Dermis microvascular lymphatic vessel endothelial cell (primary cell): ENCODE results near the gene LETM1. TPM values are rescaled to one million over a fixed set of nuclear protein-coding genes. Genes with fewer than 3 reads are reported as not detected.
A peak's percentile ranks its signal among the peaks of the same experiment; 100 is the strongest.

Source experiments
- DNase-seq, 2 donors: peaks; one replicate each; pipeline versions ENCODE4 v3.0.0 to v3.0.0-alpha.2; 2010; ENCODE audit warnings: low read depth in 2 of 2
- total RNA-seq: library from RNA; depleted of rRNA; stranded (reverse); fragments of >200 nt; gene quantifications from 2 replicates; pipeline ENCODE4 v1.2.1, GENCODE V29; 2014

LETM1 gene
- total RNA-seq, 1 donor from 2014 or later = 68.3 TPM

DNA sequence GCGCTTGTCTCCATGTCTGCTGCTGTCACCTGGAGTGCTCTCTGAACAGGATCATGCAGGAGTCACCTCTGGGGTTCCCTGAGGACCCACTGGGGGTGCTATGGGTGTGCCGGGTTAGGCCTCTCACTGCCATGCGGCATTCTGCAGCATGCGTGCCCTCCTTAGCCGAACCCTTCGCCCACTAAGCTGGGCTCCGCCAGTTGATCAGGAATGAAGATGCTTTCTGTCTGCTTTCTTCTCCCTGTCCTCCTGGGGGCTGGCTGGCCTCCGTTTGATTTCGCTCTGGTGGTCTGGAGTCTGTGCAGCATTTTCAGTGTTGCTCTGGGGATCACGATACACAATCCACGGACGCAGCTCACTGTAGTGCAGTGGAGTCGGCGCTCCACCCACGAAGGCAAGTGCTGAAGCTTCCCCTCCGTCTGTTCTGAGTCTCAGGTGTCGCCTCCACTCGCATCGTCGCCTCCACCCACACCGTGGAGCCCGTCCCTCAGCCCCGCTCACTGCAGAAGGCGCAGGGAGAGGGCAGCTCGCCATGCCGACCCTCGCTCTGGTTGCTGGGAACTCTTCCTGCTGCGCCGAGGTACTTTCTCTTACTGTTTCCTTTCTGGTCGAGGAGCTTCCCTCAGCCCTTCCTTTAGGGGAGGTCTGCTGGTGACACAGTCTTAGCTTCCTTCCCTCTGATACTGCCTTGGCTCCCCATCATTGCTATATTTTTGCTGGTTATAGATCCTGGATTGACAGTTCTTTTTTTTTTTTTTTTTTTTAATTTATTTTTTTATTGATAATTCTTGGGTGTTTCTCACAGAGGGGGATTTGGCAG, 29.2 kb downstream of the LETM1 start:
- no peak for DNase-seq

DNA sequence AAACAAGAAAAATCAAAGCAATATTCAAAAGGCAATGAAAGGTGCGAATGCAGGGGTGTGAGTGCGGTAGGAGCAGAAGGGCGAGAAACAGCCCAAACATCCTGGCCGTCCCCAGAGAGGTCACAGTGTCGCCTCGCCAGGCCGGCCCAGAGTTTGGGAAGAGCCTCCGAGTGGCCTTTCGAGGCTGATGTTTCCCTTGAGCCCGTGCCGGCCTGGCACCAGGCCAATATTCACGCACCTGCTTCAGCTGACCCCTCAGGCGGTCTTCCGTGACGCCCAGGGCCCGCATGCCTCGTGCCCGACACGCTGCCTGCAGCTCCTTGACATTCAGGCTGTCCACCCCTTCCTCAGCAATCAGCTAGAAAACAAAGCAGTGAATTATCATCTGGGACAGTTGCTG, 30.6 kb downstream of the LETM1 start:
- no peak for DNase-seq

DNA sequence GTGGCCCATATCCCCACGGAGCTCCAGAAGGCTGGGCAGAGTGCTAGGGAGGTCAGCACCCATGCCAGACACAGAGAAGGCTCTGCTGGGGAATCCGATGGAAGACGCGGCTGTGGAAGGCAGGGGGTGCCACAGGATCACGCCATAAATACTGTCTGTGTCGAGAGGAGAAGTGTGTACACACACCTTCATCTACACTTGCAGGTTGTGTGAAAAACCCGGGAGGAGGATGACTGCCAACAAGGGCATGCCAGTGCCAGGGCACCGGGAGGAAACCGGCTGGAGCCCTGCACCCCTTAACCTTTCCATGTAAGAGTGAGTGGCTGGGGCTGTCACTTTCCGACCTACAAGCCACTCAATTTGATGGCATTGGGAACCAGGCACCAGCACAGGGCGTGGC, 31.2 kb downstream of the LETM1 start:
- DNase-seq = no peak

DNA sequence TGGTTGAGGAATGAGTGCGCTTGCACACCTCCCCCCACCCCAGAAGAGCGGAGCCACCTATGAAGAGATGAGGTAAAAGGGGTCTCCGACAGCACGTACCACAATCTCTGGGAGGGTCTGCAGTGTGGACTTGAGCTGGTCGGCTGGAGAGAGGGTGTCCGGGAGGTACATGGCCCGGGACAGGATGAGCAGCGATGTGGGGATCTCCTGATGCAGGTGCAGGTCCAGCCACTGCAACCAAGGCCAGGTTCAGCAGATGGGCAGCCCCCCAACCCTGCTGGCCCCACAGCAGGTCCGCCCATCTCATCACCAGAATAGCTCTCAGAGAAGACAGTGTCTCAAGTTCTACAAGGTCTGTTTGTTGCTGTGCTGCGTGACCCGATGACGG, 32.4 kb downstream of the LETM1 start:
- DNase-seq = no peak

DNA sequence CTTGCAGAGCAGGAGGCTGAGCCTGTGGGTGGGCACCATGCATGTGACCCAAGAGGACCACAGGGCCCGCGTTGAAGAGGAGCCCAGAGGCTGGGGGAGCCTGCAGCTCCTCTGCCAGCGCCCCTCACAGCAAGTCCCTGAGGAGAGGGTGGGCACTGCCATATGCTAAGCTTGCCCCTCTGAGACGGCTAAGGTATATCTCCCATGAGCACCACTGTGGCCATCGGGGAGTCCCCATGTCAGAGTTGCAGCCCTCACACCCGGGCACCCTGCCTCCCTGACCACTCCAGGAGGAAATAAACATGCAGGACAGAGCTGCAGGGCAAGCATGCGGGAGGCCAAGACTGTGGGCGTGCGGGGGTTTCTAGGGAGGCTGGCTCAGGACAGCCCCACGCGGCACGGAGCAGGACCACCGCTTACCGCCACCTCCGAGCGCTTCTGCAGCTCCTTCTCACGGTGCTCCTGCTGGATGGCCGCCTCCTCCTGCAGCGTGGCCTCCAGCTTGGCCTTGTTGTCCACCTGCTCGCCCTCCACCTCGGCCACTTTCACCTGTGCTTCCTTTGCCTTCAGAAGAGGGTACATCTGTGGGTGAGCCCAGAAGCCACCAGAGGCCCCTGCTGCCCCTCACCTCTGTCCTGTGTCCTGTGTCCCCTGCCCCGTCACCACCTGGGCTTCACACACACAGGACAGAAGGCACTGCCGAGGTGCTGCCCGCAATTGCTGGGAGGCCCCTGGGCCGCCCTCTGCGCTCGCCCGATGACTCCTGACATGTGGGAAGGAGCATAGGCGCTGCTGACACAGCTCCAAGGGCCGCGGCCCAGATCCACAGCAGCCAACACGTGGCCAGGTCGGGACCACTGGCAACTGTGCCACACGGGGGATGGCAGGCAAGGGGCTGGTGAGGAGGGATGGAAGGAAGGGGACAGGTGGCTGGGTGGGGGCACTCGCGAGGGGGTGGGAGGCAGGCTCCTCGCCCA, 33.1 kb downstream of the LETM1 start:
- DNase-seq = no peak

DNA sequence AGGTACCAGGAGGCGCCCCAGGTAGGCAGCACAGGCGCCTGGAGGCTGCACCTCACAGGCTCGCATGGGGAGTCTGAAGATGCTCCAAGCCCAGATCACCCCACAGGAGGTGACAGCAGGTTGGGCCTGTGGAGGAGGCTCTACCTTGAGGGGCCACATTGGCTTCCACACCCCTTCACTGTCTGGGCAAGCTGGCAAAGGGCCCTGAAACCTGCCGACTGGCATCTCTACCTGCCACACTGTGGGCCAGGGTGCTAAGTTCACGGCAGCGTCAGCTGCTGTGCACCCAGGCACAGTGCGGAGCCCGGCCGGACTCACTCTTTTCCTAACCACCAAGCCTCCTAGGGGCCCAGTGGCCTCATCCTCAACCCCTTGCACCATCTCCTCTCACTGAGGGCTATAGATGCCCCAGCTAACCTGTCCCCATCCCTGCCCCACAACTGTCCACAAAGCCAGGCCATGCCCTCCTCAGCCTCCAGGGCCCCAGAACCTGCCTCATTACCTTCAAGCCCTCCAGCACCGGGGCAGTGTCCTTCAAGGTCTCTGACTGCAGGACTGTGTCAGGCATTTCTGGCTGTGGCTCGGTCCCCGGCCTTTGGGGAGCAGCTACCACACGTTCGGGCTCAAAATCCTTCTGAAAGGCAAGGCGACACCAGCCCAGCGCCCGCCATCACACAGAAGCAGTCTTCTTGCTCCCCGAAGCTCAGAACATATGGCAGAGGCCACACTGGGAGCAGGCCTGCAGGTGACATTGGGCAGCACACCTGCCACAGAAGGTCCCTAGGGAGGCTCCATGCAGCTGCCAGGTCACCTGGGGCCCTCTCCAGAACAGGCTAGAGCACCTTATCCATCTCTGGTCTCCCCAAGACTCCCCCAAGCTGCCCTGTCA, 34.0 kb downstream of the LETM1 start:
- no peak for DNase-seq

DNA sequence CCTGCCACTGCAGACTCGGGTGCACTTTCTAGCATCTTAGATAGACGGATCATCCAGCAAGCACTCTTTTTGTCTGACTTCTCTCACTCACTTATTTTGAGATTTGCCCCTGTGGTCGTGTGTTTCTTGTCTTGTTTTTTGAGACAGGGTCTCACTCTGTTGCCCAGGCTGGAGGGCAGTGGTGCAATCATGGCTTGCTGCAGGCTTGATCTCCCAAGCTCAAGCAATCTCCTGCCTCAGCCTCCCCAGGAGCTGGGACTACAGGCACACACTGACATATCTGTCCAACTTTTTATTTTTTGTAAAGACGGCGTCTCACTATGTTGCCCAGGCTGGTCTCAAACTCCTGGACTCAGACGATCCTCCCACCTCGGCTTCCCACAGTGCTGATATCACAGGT, 36.1 kb downstream of the LETM1 start:
- no peak for DNase-seq

DNA sequence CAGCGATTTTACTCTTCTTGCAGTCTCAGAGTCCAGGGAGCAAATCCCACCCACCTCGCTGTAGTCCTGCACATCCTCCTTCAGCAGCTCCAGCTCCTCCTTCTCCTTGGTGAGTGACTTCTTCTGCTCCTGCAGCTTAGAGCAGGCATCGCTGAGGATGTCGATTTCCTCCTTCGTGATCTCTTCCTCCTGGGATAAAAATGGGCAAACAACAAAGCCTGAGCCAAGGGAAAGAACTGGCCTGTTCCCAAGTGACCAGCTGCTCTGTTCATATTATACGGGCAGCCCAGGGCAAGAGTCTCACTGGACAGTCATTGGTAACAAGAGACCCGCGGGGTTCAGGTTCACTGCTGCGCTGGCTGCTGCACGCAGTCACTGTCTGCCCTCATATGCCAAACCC, 36.7 kb downstream of the LETM1 start:
- no peak for DNase-seq

DNA sequence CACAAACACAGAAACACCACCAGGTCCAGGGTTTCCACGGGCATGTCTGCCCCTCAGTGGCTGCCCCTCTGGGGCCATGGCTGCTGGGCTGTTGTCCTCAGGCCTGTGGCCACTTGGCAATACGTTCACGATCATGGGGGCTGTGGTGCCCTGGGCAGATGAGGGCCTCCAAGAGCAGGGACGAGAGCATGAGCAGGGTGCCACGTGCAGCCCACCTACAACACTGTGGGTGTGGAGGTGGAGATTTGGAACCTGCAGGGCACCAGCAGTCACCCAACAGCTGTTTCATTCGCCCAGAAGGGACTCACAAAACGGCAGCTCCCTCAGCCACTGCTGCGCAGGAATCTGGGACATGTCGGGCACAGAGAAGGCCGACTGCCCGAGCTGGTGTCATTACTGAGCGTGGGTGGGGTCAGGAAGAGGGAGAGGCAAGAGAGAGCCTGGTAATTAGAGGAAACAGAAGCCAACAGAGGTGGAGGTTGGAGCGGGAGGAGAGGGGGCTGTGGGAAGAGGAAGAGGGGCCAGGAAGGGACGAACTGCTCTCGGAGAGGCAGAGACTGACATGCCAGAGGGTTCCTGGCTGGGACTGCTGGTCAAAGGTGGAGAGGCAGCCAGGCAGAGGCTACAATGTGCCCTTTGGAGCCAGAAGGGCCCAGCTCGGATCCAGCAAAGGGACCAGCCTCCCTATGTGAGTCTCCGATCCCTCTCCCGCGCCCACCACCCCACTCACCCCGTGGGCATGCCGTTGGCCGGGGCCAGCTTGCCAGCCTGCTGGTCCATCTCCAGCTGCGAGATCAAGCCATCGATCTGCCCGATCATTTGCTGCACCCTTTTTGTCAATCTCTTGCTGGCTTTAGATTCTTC, 39.7 kb downstream of the LETM1 start:
- DNase-seq = no peak

DNA sequence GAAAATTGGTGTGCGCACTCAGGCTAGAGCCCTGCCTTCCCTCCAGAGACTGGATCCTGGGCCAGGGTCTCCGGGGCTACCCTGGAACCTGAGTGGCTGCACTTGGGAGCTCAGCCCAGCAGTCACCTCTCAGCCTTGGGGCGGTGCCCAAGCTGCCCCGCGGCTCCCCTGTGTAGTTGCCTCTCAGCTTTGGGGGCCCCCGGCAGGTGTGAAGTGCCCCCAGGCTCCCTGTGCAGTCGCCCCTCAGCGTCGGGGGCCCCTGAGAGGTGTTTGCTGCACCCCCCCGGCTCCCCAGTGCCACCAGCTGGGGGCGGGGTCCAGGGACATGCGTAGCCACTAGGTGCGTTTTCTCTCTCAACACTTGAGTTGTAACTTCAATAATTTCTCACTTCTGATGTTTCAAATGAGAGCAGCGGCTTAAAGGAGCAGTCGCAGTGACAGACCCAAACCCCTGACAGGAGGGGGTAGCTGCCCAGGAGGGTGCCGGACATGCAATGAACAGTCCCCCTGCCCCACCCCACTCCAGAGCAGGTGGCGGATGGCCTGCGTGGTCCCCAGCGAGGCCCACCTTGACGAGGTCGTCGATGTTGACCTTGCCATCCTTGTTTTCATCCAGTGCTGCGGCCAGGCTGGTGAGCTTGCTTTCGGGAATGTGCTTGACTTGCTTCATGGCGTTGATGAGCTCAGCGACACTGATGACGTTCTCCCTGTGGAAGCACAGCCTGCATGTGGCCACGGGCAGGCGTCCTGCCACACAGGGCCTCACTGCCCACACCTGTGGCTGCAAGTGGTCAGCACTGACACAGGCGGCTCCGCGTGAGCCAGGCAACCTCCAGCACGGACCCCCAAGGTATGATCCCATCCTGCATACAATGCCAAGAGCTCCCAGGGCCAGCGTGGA, 40.6 kb downstream of the LETM1 start:
- DNase-seq = no peak

DNA sequence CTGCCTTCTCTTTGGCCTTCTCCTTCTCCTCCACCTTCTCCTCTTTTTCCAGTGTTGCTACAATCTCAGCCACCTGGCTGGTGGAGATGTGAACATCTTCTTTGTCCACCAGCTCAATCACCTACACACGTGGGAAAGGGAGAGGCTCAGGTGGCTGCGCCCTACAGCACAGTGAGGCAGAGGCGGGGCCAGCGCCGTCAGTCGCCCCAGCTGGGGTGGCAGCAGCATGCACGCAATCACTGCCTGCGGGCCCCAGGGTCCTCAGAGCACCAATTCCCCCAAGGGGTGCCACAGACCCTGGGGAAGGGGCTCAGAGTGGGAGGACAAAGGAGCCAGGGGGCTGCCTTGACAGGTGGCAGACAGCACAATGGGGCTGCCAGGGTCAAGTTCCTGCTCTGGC, 41.5 kb downstream of the LETM1 start:
- DNase-seq = no peak

DNA sequence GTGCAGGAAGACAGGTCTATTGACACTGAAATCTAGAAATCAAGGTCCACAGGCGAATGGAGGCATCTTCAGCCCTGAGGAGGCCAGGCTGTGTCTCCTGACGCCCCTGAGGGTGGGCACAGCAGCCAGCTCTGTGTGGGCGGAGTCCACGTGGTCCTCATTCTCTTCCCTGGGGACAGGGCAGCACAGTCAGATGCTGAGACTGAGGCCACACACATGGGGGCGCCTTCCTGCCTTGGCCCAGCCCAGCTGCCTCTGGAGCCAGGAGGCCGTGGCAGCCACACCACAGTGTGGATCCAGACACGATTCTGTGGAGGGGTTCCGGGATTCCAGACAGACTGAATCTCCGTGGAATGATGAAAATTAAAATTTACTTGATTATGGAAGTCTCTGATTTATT, 42.0 kb downstream of the LETM1 start:
- DNase-seq = peak in 1 of 2 donors; percentile 21

DNA sequence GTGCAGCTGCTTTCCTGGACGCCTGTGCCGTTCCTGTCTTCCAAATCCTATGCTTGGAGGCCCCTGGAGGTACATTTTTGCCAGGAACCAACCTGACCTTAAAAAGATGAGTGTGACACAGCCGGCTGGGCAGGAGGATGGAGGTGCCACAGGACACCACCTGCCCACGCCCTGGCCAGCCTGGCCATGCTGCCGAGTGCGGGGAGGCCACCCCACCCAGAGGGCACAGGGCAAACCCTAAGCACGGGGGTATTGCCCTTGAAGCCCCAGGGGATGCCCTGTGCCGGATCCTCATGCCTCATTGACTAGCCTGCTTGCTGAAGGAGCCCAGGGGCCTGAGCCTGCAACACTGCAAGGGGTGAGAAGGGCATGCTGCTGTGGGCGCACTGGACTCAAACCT, 42.7 kb downstream of the LETM1 start:
- no peak for DNase-seq

DNA sequence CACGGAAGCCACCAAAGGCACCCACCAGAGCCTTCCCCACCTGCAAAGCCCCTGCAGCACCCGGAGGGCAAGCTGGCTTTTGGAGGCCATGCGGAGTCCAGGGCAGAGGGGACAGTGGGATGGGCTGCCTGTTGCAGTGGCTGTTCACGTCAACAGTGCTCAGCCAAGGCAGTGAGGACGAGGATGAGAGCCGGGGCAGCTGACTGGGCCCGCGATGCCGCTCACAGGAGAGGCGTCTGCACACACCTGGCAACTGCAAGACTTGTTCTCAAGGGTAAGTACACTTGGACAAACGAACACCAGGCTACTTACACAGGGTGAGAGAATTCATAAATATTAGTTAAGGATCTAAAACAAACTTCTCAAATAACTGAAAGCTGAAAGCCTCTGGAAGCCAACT, 43.2 kb downstream of the LETM1 start:
- DNase-seq = no peak

DNA sequence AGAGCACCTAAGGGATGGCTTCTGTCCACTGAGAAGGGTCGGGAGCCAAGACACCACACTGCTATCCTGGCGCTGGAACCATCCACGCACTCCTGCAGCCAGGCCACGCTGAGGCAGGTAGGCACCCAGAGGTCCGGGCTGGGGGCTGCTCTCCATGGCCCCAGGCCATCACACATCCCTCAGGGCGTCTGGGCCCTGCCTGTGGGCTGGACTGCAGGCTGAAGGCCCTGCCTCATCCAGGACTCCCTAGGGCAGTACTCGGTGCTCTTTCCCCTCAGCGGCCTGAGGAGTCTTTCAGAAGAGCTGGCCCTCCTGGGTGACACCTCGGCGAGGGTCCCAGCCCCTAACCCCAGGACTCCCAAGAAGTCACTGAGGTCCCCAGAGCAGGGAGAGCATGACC, 45.2 kb downstream of the LETM1 start:
- DNase-seq = no peak

DNA sequence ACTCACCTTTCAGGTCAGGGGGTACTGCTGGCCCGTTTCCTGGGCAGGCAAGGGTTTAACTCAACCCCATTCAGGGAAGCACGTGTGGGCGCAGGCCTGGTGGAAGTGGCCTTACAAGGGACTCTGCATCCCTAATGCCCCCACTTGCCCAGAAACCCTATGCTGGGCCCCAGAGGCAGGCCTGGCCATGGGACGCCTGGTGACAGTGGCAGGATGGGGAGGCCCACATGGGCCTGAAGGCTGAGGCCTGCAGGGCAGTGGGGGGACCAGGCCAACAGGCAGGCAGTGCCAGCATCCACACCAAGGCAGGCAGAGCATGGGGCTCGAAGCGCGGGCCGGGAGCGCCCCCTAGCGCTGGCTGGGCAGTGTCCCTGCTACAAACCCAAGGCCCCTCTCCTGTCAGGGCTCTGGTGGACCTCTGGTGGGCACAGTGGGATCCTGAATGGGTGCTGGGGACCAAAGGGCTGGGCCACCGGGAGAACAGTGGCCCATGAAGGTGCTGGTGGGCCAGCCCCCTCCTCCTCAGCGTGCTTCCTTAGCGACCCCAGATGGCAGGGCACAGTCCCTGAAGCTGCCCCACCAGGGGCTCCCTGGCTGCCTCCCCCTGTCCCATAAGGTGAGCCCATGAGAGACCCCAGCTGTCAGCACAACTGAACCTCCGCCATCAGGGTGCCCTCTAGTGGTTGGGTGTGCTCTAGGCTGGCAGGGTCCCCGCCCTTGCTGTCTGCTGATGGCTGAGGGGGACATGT, 46.0 kb downstream of the LETM1 start:
- DNase-seq = peak; percentile 27 to 70

DNA sequence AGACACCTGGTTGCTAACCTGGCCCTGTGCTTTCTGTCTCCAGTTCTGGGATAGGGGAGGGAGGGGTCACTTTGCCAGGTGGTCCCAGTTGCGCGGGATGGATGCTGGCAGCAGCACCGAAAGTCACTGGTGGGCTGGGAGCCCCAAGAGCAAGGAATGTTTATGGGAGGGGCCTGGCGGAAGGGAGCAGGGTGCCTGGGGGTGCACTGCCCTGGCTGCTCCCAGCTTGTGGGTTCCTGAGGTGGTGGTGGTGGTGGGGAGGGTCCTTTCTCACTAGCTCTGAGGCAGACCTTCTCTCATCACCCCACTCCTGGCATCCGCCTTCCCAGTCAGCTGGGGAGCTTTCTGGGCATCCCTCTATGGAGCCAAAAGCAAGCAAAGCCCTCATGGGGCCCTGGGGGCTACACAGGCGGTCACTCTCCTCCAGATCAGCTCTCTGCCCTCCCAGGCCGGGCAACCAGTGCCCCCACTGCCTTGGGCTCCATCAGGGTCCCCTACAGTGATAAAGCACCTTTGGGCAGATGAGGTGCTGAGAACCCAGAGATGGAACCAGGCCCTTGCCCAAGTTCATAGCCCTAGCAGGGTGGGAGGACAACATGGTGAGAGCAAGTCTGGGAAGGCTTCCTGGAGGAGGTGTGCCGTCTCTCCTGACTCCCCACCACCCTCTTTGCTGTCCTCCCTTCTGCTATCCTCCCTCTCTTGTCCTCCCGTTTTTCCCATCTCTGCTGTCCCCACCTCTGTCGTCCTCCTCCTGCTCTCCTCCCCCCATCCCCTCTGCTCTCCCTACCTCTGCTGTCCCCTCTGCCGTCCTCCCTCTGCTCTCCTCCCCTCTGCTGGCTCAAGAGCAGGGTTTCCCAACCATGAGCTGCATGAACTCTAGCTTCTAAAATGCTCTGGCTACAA, 46.9 kb downstream of the LETM1 start:
- no peak for DNase-seq

DNA sequence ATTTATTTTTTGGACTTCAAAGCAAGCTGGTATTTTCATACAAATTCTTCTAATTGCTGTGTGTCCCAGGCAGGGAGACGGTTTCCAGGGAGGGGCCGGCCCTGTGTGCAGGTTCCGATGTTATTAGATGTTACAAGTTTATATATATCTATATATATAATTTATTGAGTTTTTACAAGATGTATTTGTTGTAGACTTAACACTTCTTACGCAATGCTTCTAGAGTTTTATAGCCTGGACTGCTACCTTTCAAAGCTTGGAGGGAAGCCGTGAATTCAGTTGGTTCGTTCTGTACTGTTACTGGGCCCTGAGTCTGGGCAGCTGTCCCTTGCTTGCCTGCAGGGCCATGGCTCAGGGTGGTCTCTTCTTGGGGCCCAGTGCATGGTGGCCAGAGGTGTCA, 47.6 kb downstream of the LETM1 start:
- DNase-seq = no peak
